Progenitor cell of endocrine pancreas (in vitro differentiated cells): ENCODE results near the gene PPME1. TPM values are rescaled to one million over a fixed set of nuclear protein-coding genes. Genes with fewer than 3 reads are reported as not detected.

ENCODE experiments used
- DNase-seq: peaks from one replicate; pipeline ENCODE4 v3.0.0; 2021; ENCODE audit warnings: low spot score; ENCODE audit not compliant: unreplicated experiment
- H3K27ac Mint-ChIP-seq: 2 replicates; pipeline ENCODE4 v1.8.0; 2021; ENCODE audit warnings: mild to moderate bottlenecking, moderate library complexity, mixed read lengths
- H3K27me3 Mint-ChIP-seq: 2 replicates; pipeline ENCODE4 v1.8.0; 2021; ENCODE audit warnings: mixed read lengths
- H3K36me3 Mint-ChIP-seq: 2 replicates; pipeline ENCODE4 v1.8.0; 2022; ENCODE audit warnings: mixed read lengths; ENCODE audit not compliant: insufficient read depth
- H3K4me1 Mint-ChIP-seq: 2 replicates; pipeline ENCODE4 v1.8.0; 2021; ENCODE audit warnings: low read depth, mixed read lengths
- H3K4me3 Mint-ChIP-seq: 2 replicates; pipeline ENCODE4 v1.8.0; 2021; ENCODE audit warnings: low read depth, mild to moderate bottlenecking, moderate library complexity, mixed read lengths
- H3K9me3 Mint-ChIP-seq: 2 replicates; pipeline ENCODE4 v1.8.0; 2021; ENCODE audit warnings: low read depth, mixed read lengths
- total RNA-seq: library from RNA; stranded (reverse); gene quantifications from 2 replicates; pipeline ENCODE4 v1.2.1, GENCODE V29; 2021
- TF ChIP-seq, protein P1 (sequence below): fragments of 200-600 bp; sonication (generic); IDR thresholded peaks from one replicate; pipeline ENCODE4 v1.5.0; 2021; ENCODE audit warnings: antibody characterized with exemption, mild to moderate bottlenecking; ENCODE audit not compliant: unreplicated experiment

Gene PPME1
- total RNA-seq, 1 donor from 2014 or later, result 45.9 TPM

DNA sequence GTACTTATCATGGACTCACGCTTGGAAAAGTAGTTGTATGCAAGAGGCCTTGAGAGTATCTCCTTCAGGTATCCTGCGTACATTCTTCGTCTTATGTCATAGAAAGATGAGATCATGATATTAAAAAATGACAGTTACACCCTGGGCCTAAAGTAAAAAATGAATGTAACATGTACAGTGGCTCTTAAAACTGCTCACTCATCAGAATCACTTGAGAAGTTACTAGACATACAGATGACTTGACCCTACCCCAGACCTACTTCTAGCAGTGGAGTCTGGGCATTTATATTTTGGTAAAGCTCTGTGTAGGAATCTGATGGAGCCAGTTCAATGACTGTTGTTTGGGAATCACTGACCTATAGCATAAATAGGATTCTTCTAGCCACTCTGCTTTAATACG is 54.5 kb downstream of the PPME1 start:
- Mint-ChIP-seq H3K27ac (no peak overlapping the region), H3K9me3 (peaks cover 3% of the 10 kb centered on the region), H3K4me1 (no peaks in the 10 kb centered on the region), H3K36me3 (peaks cover 13% of the 10 kb centered on the region), H3K27me3 (no peaks in the 10 kb centered on the region), H3K4me3 (no peak overlapping the region)
- no peak for DNase-seq
- TF ChIP-seq, protein P1, sequence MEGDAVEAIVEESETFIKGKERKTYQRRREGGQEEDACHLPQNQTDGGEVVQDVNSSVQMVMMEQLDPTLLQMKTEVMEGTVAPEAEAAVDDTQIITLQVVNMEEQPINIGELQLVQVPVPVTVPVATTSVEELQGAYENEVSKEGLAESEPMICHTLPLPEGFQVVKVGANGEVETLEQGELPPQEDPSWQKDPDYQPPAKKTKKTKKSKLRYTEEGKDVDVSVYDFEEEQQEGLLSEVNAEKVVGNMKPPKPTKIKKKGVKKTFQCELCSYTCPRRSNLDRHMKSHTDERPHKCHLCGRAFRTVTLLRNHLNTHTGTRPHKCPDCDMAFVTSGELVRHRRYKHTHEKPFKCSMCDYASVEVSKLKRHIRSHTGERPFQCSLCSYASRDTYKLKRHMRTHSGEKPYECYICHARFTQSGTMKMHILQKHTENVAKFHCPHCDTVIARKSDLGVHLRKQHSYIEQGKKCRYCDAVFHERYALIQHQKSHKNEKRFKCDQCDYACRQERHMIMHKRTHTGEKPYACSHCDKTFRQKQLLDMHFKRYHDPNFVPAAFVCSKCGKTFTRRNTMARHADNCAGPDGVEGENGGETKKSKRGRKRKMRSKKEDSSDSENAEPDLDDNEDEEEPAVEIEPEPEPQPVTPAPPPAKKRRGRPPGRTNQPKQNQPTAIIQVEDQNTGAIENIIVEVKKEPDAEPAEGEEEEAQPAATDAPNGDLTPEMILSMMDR, result no peak

DNA sequence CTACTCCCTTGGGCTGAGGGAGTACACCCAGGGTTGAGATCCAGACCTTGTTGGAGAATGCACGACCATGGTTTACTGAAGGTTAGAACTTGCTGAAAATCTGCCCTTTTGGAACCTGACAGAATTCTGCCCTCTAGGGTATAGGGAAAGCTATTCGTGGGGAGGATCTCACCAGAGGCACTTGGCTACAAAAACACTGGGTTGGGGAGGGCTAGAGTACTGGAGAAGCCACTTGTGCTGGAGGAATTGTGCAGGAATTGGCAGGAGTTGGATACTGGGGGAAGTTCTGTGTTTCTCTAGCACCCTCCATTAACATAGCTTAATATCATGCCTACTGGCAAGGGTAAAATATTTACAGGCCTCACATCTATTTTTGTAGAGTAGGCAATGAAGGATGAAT is 55.8 kb downstream of the PPME1 start:
- Mint-ChIP-seq H3K27ac (no peak overlapping the region), H3K4me1 (no peaks in the 10 kb centered on the region), H3K9me3 (peaks cover 3% of the 10 kb centered on the region), H3K36me3 (peaks cover 13% of the 10 kb centered on the region), H3K4me3 (no peak overlapping the region), H3K27me3 (no peaks in the 10 kb centered on the region)
- DNase-seq, result no peak
- TF ChIP-seq, protein P1, result no peak

DNA sequence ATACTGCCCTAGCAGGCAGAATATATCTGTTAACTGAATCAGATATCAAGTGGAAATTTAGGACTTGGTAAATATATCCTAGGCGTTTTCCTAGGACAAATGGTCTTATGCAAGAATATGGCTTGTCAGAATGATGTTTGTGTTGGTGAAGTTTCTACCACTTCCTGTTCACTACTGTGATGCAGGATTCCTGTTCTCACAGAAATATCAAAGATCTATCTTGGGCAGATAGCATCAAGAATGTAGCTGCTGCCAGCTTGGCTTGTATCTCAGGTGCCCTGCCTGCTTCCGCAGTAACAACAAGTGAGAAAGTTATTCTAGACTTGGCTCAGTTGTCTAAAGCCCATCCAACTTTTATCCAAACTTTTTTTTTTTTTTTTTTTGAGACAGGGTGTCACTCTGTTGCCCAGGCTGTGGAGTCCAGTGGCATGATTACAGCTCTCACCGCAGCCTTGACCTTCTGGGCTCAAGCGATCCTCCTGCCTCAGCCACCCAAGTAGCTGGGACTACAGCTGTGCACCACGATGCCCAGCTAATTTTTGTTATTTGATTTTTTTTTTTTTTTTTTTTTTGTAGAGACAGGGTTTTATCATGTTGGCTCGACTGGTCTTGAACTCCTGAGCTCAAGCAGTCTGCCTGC is 61.3 kb downstream of the PPME1 start:
- H3K4me1 Mint-ChIP-seq, result no peaks in the 10 kb centered on the region
- peaks cover 8% of the 10 kb centered on the region for H3K36me3 Mint-ChIP-seq
- H3K9me3 Mint-ChIP-seq, result no peaks in the 10 kb centered on the region
- no peak overlapping the region for H3K27ac Mint-ChIP-seq
- H3K27me3 Mint-ChIP-seq, result no peaks in the 10 kb centered on the region
- TF ChIP-seq, protein P1, result no peak
- H3K4me3 Mint-ChIP-seq, result no peak overlapping the region
- DNase-seq, result no peak

DNA sequence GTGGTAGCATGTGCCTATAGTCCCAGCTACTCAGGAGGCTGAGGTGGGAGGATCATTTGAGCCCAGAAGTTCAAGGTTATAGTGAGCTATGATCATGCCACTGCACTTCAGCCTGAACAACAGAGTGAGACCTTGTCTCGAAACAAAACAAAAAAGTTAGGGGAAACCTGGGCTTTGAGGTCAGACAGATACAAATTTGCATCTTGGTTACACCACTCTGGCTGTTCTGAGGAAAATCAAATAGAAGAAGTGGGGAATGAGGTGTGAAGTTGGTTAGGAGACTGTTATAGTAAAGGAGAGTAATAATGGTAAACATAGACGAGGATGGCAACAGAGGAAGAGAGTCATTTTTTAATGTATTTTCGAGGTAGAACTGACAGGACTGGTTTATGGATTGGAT is 62.6 kb downstream of the PPME1 start:
- Mint-ChIP-seq H3K4me1 (no peaks in the 10 kb centered on the region), H3K27ac (no peak overlapping the region), H3K4me3 (no peak overlapping the region), H3K9me3 (no peaks in the 10 kb centered on the region), H3K36me3 (peaks cover 7% of the 10 kb centered on the region), H3K27me3 (no peaks in the 10 kb centered on the region)
- DNase-seq, result no peak
- TF ChIP-seq, protein P1, result no peak

DNA sequence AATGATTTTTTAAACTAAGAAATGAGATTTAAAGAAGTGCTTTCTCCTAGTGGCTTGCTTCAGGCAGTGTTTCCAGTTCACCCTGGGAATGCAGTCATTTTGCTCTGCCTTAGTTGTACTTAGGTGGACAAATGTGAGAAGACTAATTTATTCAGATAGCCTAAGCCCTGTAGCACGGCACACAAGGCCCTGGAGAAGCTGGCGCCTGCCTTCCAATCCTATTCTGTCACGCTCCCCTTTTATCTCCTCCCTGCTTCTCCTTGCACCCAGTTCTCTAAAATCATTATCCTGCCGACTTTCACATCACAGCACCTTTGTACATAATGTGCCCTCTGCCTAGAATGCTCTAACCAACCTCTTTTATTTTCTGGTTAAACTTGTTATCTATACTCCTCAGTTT is 64.0 kb downstream of the PPME1 start:
- H3K4me1 Mint-ChIP-seq, result no peaks in the 10 kb centered on the region
- TF ChIP-seq, protein P1, result no peak

More for the DNA sequence above, 64.0 kb downstream of the PPME1 start:
- H3K36me3 Mint-ChIP-seq, result peaks cover 16% of the 10 kb centered on the region
- DNase-seq, result no peak
- no peak overlapping the region for H3K4me3 Mint-ChIP-seq
- H3K27ac Mint-ChIP-seq, result no peak overlapping the region
- no peaks in the 10 kb centered on the region for H3K27me3 Mint-ChIP-seq
- H3K9me3 Mint-ChIP-seq, result no peaks in the 10 kb centered on the region
